GM15510 (cell line): Measurements from ENCODE around the gene LNX1.

Experiments
- POLR2A ChIP-seq: IDR thresholded peaks from 3 replicates; pipeline ENCODE4 v1.6.1; 2011; ENCODE audit warnings: borderline replicate concordance; ENCODE audit not compliant: insufficient read length; ENCODE audit errors: extremely low read depth

Gene LNX1

GRCh38 chr4:53534684-53535083 lies 56.6 kb downstream of the LNX1 start:
- no peak for TF ChIP-seq POLR2A

GRCh38 chr4:53532521-53532920 lies 58.8 kb downstream of the LNX1 start:
- TF ChIP-seq POLR2A: no peak

GRCh38 chr4:53531585-53532224 lies 59.6 kb downstream of the LNX1 start:
- no peak for TF ChIP-seq POLR2A

- TF ChIP-seq POLR2A: no peak
Measured at GRCh38 chr4:53529025-53529424, 62.3 kb downstream of the LNX1 start.

GRCh38 chr4:53527930-53528329 lies 63.4 kb downstream of the LNX1 start:
- TF ChIP-seq POLR2A: no peak

- no peak for TF ChIP-seq POLR2A
Measured at GRCh38 chr4:53527326-53527725, 64.0 kb downstream of the LNX1 start.

- TF ChIP-seq POLR2A: no peak
Measured at GRCh38 chr4:53522334-53522733, 69.0 kb downstream of the LNX1 start.

- TF ChIP-seq POLR2A: no peak
Measured at GRCh38 chr4:53520116-53520515, 71.2 kb downstream of the LNX1 start.

GRCh38 chr4:53518807-53519206 lies 72.5 kb downstream of the LNX1 start:
- TF ChIP-seq POLR2A: no peak

- no peak for TF ChIP-seq POLR2A
Measured at GRCh38 chr4:53515076-53515475, 76.2 kb downstream of the LNX1 start.

GRCh38 chr4:53514509-53514908 lies 76.8 kb downstream of the LNX1 start:
- TF ChIP-seq POLR2A: no peak

- no peak for TF ChIP-seq POLR2A
Measured at GRCh38 chr4:53512608-53513007, 78.7 kb downstream of the LNX1 start.

GRCh38 chr4:53511014-53511413 lies 80.3 kb downstream of the LNX1 start:
- no peak for TF ChIP-seq POLR2A

GRCh38 chr4:53510321-53510720 lies 81.0 kb downstream of the LNX1 start:
- TF ChIP-seq POLR2A: no peak

- TF ChIP-seq POLR2A: no peak
Measured at GRCh38 chr4:53508446-53508845, 82.8 kb downstream of the LNX1 start.

- TF ChIP-seq POLR2A: no peak
Measured at GRCh38 chr4:53507671-53508286, 83.5 kb downstream of the LNX1 start.
